ENCODE data around the gene TAS2R41. TPM values are rescaled to one million over a fixed set of nuclear protein-coding genes. Genes with fewer than 3 reads are reported as not detected.

TAS2R41 gene
- total RNA-seq, result not detected in 2 replicates

- DNase-seq (ENCODE audit: extremely low read depth, low read depth, low spot score), result no peak
These were observed at the start of gene TAS2R41 for GRCh38 chr7:143477501-143478150. TAS2R41 (plus strand) TSS chr7:143477873; CDS start chr7:143477873, 0 bp downstream.

GRCh38 chr7:143429770-143430698 lies 47.6 kb upstream of the TAS2R41 start:
- no peak for DNase-seq (ENCODE audit: extremely low read depth, low read depth, low spot score)

GRCh38 chr7:143431109-143431508 lies 46.6 kb upstream of the TAS2R41 start:
- no peak for DNase-seq (ENCODE audit: extremely low read depth, low read depth, low spot score)

GRCh38 chr7:143433759-143434158 lies 43.9 kb upstream of the TAS2R41 start:
- no peak for DNase-seq (ENCODE audit: extremely low read depth, low read depth, low spot score)

GRCh38 chr7:143434660-143435059 lies 43.0 kb upstream of the TAS2R41 start:
- DNase-seq (ENCODE audit: extremely low read depth, low read depth, low spot score), result no peak

- DNase-seq (ENCODE audit: extremely low read depth, low read depth, low spot score), result no peak
These were observed 42.4 kb upstream of the TAS2R41 start for GRCh38 chr7:143435266-143435665.

- no peak for DNase-seq (ENCODE audit: extremely low read depth, low read depth, low spot score)
These were observed 41.2 kb upstream of the TAS2R41 start for GRCh38 chr7:143436325-143436946.

GRCh38 chr7:143437578-143437977 lies 40.1 kb upstream of the TAS2R41 start:
- DNase-seq (ENCODE audit: extremely low read depth, low read depth, low spot score), result no peak

- DNase-seq (ENCODE audit: extremely low read depth, low read depth, low spot score), result no peak
These were observed 37.8 kb upstream of the TAS2R41 start for GRCh38 chr7:143439866-143440265.

GRCh38 chr7:143443153-143443552 lies 34.5 kb upstream of the TAS2R41 start, which contains the start of gene TAS2R60:
TAS2R60 (plus strand) TSS chr7:143443453; CDS start chr7:143443453, 0 bp downstream.
- no peak for DNase-seq (ENCODE audit: extremely low read depth, low read depth, low spot score)

GRCh38 chr7:143444063-143444782 lies 33.5 kb upstream of the TAS2R41 start:
- no peak for DNase-seq (ENCODE audit: extremely low read depth, low read depth, low spot score)

GRCh38 chr7:143444785-143445184 lies 32.9 kb upstream of the TAS2R41 start:
- no peak for DNase-seq (ENCODE audit: extremely low read depth, low read depth, low spot score)

- DNase-seq (ENCODE audit: extremely low read depth, low read depth, low spot score), result no peak
These were observed 30.2 kb upstream of the TAS2R41 start for GRCh38 chr7:143447466-143447865.

GRCh38 chr7:143448429-143448828 lies 29.2 kb upstream of the TAS2R41 start:
- DNase-seq (ENCODE audit: extremely low read depth, low read depth, low spot score), result no peak

- no peak for DNase-seq (ENCODE audit: extremely low read depth, low read depth, low spot score)
These were observed 27.9 kb upstream of the TAS2R41 start for GRCh38 chr7:143449793-143450192.

GRCh38 chr7:143451122-143451521 lies 26.6 kb upstream of the TAS2R41 start:
- DNase-seq (ENCODE audit: extremely low read depth, low read depth, low spot score), result no peak

- no peak for DNase-seq (ENCODE audit: extremely low read depth, low read depth, low spot score)
These were observed 25.9 kb upstream of the TAS2R41 start for GRCh38 chr7:143451746-143452145.

GRCh38 chr7:143452495-143452894 lies 25.2 kb upstream of the TAS2R41 start:
- DNase-seq (ENCODE audit: extremely low read depth, low read depth, low spot score), result no peak

GRCh38 chr7:143454091-143454680 lies 23.5 kb upstream of the TAS2R41 start:
- DNase-seq (ENCODE audit: extremely low read depth, low read depth, low spot score), result no peak

- no peak for DNase-seq (ENCODE audit: extremely low read depth, low read depth, low spot score)
These were observed 22.2 kb upstream of the TAS2R41 start for GRCh38 chr7:143455491-143455890.

Data from glomerular endothelial cell (primary cell).